ENCODE results near the gene CD300LD.
"Not testable (repeated sequence)": the region's sequence is repeated elsewhere in the genome, so short reads cannot be mapped to it uniquely, and the experiment has no call there.

Gene CD300LD

GRCh38 chr17:74635418-74635817 is 43.3 kb upstream of the CD300LD start:
- peak; percentile 48 for DNase-seq (ENCODE audit: low spot score)
- in situ Hi-C loops (cut with MboI; ENCODE audit: low sequenced_read_pairs, unreplicated experiment), result no loop called here
- TF ChIP-seq, protein P1, sequence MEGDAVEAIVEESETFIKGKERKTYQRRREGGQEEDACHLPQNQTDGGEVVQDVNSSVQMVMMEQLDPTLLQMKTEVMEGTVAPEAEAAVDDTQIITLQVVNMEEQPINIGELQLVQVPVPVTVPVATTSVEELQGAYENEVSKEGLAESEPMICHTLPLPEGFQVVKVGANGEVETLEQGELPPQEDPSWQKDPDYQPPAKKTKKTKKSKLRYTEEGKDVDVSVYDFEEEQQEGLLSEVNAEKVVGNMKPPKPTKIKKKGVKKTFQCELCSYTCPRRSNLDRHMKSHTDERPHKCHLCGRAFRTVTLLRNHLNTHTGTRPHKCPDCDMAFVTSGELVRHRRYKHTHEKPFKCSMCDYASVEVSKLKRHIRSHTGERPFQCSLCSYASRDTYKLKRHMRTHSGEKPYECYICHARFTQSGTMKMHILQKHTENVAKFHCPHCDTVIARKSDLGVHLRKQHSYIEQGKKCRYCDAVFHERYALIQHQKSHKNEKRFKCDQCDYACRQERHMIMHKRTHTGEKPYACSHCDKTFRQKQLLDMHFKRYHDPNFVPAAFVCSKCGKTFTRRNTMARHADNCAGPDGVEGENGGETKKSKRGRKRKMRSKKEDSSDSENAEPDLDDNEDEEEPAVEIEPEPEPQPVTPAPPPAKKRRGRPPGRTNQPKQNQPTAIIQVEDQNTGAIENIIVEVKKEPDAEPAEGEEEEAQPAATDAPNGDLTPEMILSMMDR (IDR thresholded peaks at IDR 0.05; ENCODE audit: borderline replicate concordance, control extremely low read depth, extremely low read depth, insufficient read depth, missing control alignments), result no peak

GRCh38 chr17:74633326-74633725 is 41.2 kb upstream of the CD300LD start:
- DNase-seq (ENCODE audit: low spot score), result no peak
- TF ChIP-seq, protein P1 (IDR thresholded peaks at IDR 0.05; ENCODE audit: borderline replicate concordance, control extremely low read depth, extremely low read depth, insufficient read depth, missing control alignments), result no peak
- in situ Hi-C loops (cut with MboI; ENCODE audit: low sequenced_read_pairs, unreplicated experiment), result no loop called here

GRCh38 chr17:74632617-74633016 is 40.5 kb upstream of the CD300LD start:
- TF ChIP-seq, protein P1 (IDR thresholded peaks at IDR 0.05; ENCODE audit: borderline replicate concordance, control extremely low read depth, extremely low read depth, insufficient read depth, missing control alignments), result no peak
- in situ Hi-C loops (cut with MboI; ENCODE audit: low sequenced_read_pairs, unreplicated experiment), result no loop called here
- DNase-seq (ENCODE audit: low spot score), result no peak

DNA sequence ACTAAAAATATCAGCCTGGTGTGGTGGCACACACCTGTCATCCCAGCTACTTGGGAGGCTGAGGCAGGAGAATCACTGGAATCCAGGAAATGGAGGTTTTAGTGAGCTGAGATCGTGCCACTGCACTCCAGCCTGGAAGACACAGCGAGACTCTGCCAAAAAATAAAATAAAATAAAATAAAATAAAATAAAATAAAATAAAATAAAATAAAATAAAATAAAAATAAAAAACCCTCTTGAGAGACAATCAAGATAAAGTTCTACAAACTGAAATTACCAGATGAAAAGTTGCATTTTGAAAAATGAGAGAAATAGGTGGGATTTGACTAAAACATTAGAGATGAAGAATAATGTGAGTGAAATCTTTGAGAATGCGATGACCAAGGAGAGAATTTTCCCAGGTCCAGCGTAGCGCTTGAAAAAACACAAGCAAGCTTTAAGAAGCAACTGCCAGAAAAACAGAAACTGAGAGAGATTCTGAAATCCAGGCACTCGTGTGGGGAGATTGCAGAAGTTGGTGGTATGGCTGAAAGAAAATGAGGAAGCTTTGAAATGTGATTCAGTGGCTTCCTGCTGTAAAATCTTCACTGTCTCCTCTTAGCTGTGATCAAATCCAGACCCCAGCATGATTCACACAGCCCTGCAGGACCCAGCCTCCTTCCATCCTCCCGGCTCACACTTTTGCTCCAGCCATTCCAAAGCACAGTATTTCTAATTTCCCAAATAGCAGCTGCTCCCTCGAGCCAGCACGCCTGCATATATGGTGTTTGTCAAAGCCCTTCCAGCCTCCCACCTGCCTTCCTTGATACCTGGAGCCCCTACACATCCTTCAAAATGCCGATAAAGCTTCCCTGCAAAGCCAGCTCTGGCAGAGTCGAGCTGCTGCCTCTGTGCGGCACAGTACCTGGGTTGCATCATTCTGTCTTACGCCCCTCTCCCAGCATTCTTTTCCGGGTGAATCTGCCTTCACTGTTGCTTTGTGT is 39.7 kb upstream of the CD300LD start:
- in situ Hi-C loops (cut with MboI; ENCODE audit: low sequenced_read_pairs, unreplicated experiment), result no loop called here
- TF ChIP-seq, protein P1 (IDR thresholded peaks at IDR 0.05; ENCODE audit: borderline replicate concordance, control extremely low read depth, extremely low read depth, insufficient read depth, missing control alignments), result no peak
- peak; percentile 60 for DNase-seq (ENCODE audit: low spot score)

DNA sequence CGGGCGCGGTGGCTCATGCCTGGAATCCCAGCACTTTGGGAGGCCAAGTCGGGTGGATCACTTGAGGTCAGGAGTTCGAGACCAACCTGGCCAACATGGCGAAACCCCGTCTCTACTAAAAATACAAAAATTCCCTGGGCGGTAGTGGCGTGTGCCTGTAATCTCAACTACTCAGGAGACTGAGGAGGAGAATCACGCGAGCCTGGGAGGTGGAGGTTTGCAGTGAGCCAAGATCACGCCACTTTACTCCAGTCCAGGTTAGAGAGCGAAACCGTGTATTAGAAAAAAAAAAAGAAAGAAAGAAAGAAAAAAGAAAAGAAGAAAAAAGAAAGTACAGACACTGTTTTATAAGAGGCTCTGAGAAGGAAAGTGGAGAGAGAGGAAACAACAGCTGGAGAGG is 38.2 kb upstream of the CD300LD start:
- in situ Hi-C loops (cut with MboI; ENCODE audit: low sequenced_read_pairs, unreplicated experiment); DNase-seq (ENCODE audit: low spot score): not testable (repeated sequence)

DNA sequence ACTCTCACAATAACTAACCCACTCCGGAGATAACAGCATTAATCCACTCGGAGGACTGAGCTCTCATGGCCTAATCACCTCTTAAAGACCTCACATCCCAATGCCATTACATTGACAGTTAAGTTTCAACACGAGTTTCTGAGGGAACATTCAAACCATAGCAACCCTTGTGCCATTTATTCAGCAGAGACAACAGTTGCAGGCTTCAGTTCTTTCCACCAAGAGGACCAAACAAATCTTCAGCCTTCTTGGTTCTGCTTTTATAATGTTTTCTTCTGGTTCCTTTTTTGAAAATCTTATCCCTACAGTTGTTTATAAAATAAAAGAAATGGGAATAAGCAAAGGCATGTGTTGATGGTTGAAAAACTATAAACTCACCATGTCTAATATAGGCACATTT is 33.6 kb upstream of the CD300LD start:
- in situ Hi-C loops (cut with MboI; ENCODE audit: low sequenced_read_pairs, unreplicated experiment), result no loop called here
- DNase-seq (ENCODE audit: low spot score), result no peak
- TF ChIP-seq, protein P1 (IDR thresholded peaks at IDR 0.05; ENCODE audit: borderline replicate concordance, control extremely low read depth, extremely low read depth, insufficient read depth, missing control alignments), result no peak

GRCh38 chr17:74624131-74624530 is 32.0 kb upstream of the CD300LD start:
- TF ChIP-seq, protein P1 (IDR thresholded peaks at IDR 0.05; ENCODE audit: borderline replicate concordance, control extremely low read depth, extremely low read depth, insufficient read depth, missing control alignments), result no peak

More at GRCh38 chr17:74624131-74624530, 32.0 kb upstream of the CD300LD start:
- no peak for DNase-seq (ENCODE audit: low spot score)
- in situ Hi-C loops (cut with MboI; ENCODE audit: low sequenced_read_pairs, unreplicated experiment), result no loop called here

All from GM13976 (cell line).